RWPE2 (cell line): ENCODE measurements around the gene KIFC3.
A peak's percentile ranks its signal among the peaks of the same experiment; 100 is the strongest.

Source experiments
- ATAC-seq: fragments of 200-7000 bp; cut with Tn5 transposase; 3 replicates; pipeline ENCODE4 v1.9.1; 2021; ENCODE audit warnings: low read depth
- DNase-seq: peaks from one replicate; pipeline ENCODE4 v3.0.0-alpha.2; 2020; ENCODE audit warnings: low spot score
- H3K27ac ChIP-seq: fragments of 450-650 bp; 2 replicates; pipeline ENCODE4 v1.5.1; 2017; ENCODE audit warnings: mild to moderate bottlenecking; ENCODE audit not compliant: poor library complexity, severe bottlenecking
- H3K27me3 ChIP-seq: fragments of 250-450 bp; sonication (Bioruptor Pico); 2 replicates; pipeline ENCODE4 v1.5.1; 2021; ENCODE audit warnings: mild to moderate bottlenecking, moderate library complexity; ENCODE audit not compliant: insufficient read depth, poor library complexity, severe bottlenecking
- H3K36me3 ChIP-seq: fragments of 250-450 bp; sonication (Bioruptor Pico); 2 replicates; pipeline ENCODE4 v1.5.1; 2020; ENCODE audit warnings: low read depth, mild to moderate bottlenecking, moderate library complexity
- H3K4me1 ChIP-seq: fragments of 250-450 bp; sonication (Bioruptor Pico); 2 replicates; pipeline ENCODE4 v1.5.1; 2021; ENCODE audit warnings: mild to moderate bottlenecking, moderate library complexity; ENCODE audit not compliant: insufficient read depth, poor library complexity, severe bottlenecking
- H3K4me3 ChIP-seq: fragments of 250-450 bp; sonication (Bioruptor Pico); 2 replicates; pipeline ENCODE4 v1.5.1; 2021; ENCODE audit warnings: mild to moderate bottlenecking, moderate library complexity; ENCODE audit not compliant: severe bottlenecking
- H3K9me3 ChIP-seq: fragments of 250-450 bp; sonication (Bioruptor Pico); 2 replicates; pipeline ENCODE4 v1.5.1; 2021; ENCODE audit warnings: mild to moderate bottlenecking, moderate library complexity; ENCODE audit not compliant: severe bottlenecking
- CTCF ChIP-seq: fragments of 450-650 bp; IDR thresholded peaks from one replicate; pipeline ENCODE4 v1.5.1; 2017; ENCODE audit warnings: mild to moderate bottlenecking, moderate library complexity; ENCODE audit not compliant: poor library complexity, severe bottlenecking

Gene KIFC3

GRCh38 chr16:57753448-57754353 is 48.6 kb downstream of the KIFC3 start:
- H3K4me3 ChIP-seq, result no peak overlapping the region
- peaks cover 18% of the 10 kb centered on the region for H3K36me3 ChIP-seq
- no peaks in the 10 kb centered on the region for H3K27me3 ChIP-seq
- TF ChIP-seq CTCF, result no peak
- no peak overlapping the region for H3K27ac ChIP-seq
- H3K4me1 ChIP-seq, result no peaks in the 10 kb centered on the region
- DNase-seq (peak; percentile 47), ATAC-seq (no peak)
- no peaks in the 10 kb centered on the region for H3K9me3 ChIP-seq

GRCh38 chr16:57752581-57753447 is 49.5 kb downstream of the KIFC3 start:
- no peaks in the 10 kb centered on the region for H3K27me3 ChIP-seq
- DNase-seq, result no peak
- H3K27ac ChIP-seq, result no peak overlapping the region
- H3K9me3 ChIP-seq, result no peaks in the 10 kb centered on the region
- H3K4me1 ChIP-seq, result no peaks in the 10 kb centered on the region
- no peak overlapping the region for H3K4me3 ChIP-seq
- peaks cover 10% of the 10 kb centered on the region for H3K36me3 ChIP-seq
- no peak for TF ChIP-seq CTCF
- no peak for ATAC-seq

- DNase-seq (no peak), ATAC-seq (no peak)
- Histone ChIP-seq H3K27ac (no peak overlapping the region), H3K4me1 (no peaks in the 10 kb centered on the region), H3K4me3 (no peak overlapping the region), H3K9me3 (no peaks in the 10 kb centered on the region), H3K36me3 (peaks cover 6% of the 10 kb centered on the region; the same call in 1 of the 2 replicates), H3K27me3 (no peaks in the 10 kb centered on the region)
- TF ChIP-seq CTCF, result no peak
These were observed 50.1 kb downstream of the KIFC3 start for GRCh38 chr16:57752203-57752580.

- no peaks in the 10 kb centered on the region for H3K9me3 ChIP-seq
- H3K36me3 ChIP-seq, result peaks cover 6% of the 10 kb centered on the region; the same call in 1 of the 2 replicates
- ATAC-seq, result no peak
- no peak for TF ChIP-seq CTCF
- H3K4me3 ChIP-seq, result no peak overlapping the region
- no peaks in the 10 kb centered on the region for H3K27me3 ChIP-seq
- no peaks in the 10 kb centered on the region for H3K4me1 ChIP-seq
- no peak overlapping the region for H3K27ac ChIP-seq
- DNase-seq, result no peak
These were observed 50.6 kb downstream of the KIFC3 start for GRCh38 chr16:57751539-57752202.
